PFSK-1 (cell line): ENCODE results near the gene CENPP.

ENCODE experiments used
- POLR2AphosphoS5 ChIP-seq: IDR thresholded peaks from 2 replicates; pipeline ENCODE4 v1.6.1; 2012; ENCODE audit warnings: low read depth, mild to moderate bottlenecking, control low read depth, low read length, moderate library complexity
- TAF1 ChIP-seq: IDR thresholded peaks from 2 replicates; pipeline ENCODE4 v1.6.1; 2012; ENCODE audit warnings: low read length, control low read depth, borderline replicate concordance; ENCODE audit not compliant: insufficient read depth

DNA sequence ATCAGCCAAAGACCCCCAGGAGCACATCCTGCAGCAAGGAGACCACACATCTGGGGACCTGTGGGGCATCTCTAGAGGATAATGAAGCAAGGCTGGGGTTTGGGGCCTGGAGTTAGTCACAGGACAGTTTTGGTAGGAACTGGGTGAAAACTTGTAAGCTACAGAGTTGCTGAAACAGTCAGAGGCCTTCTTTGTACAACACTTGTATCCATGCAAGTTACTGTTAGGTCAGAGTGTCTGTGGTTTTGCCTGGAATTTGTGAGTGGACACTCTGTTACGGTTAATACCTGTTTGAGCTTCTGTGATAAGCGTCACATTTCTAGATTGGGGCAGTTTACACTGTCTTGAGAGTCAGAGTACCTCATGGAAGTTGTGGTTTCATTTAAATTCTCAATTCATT is 179.1 kb downstream of the CENPP start:
- no peak for TF ChIP-seq TAF1
- TF ChIP-seq POLR2AphosphoS5, result no peak
